GM23338 (cell line): ENCODE data around the gene LSM2. TPM values are rescaled to one million over a fixed set of nuclear protein-coding genes. Genes with fewer than 3 reads are reported as not detected.

Source experiments
- ATAC-seq: fragments of 200-7000 bp; cut with Tn5 transposase; 3 replicates; pipeline ENCODE4 v1.9.1; 2020
- DNase-seq: peaks from one replicate; pipeline ENCODE4 v3.0.0-alpha.2; 2015; ENCODE audit warnings: low spot score
- H2AFZ ChIP-seq: fragments of 200-600 bp; sonication (generic); 2 replicates; pipeline ENCODE4 v1.8.0; 2016; ENCODE audit warnings: antibody characterized with exemption, mild to moderate bottlenecking, moderate library complexity
- H3F3A ChIP-seq: fragments of 200-600 bp; sonication (generic); replicated peaks from 2 replicates; pipeline ENCODE4 v1.8.0; 2017; ENCODE audit warnings: antibody characterized with exemption, mixed run types, low read depth
- H3K27ac ChIP-seq: fragments of 200-600 bp; sonication (generic); 2 replicates; pipeline ENCODE4 v1.6.1; 2016; ENCODE audit warnings: low read depth
- H3K27me3 ChIP-seq: fragments of 200-600 bp; sonication (generic); 2 replicates; pipeline ENCODE4 v1.8.0; 2016; ENCODE audit warnings: mild to moderate bottlenecking, mixed run types, moderate library complexity; ENCODE audit not compliant: insufficient read depth
- H3K36me3 ChIP-seq: fragments of 200-600 bp; sonication (generic); 2 replicates; pipeline ENCODE4 v1.8.0; 2016; ENCODE audit warnings: mild to moderate bottlenecking; ENCODE audit not compliant: insufficient read depth
- H3K4me1 ChIP-seq: fragments of 200-600 bp; sonication (generic); 2 replicates; pipeline ENCODE4 v1.8.0; 2016; ENCODE audit warnings: mild to moderate bottlenecking, moderate library complexity; ENCODE audit not compliant: insufficient read depth
- H3K4me2 ChIP-seq: fragments of 200-600 bp; sonication (generic); 2 replicates; pipeline ENCODE4 v1.7.1; 2017; ENCODE audit warnings: mixed run types
- H3K4me3 ChIP-seq: fragments of 200-600 bp; sonication (generic); 2 replicates; pipeline ENCODE4 v1.6.1; 2016; ENCODE audit warnings: mixed run types
- H3K79me2 ChIP-seq: fragments of 200-600 bp; sonication (generic); replicated peaks from 2 replicates; pipeline ENCODE4 v1.8.0; 2017; ENCODE audit warnings: mild to moderate bottlenecking; ENCODE audit not compliant: insufficient read depth
- H3K9me2 ChIP-seq: fragments of 200-600 bp; sonication (generic); 2 replicates; pipeline ENCODE4 v1.8.0; 2017; ENCODE audit not compliant: insufficient read depth
- H4K20me1 ChIP-seq: fragments of 200-600 bp; sonication (generic); replicated peaks from 2 replicates; pipeline ENCODE4 v1.8.0; 2017; ENCODE audit warnings: mild to moderate bottlenecking; ENCODE audit not compliant: insufficient read depth
- H3K27ac Mint-ChIP-seq: 2 replicates; pipeline ENCODE4 v1.8.0; 2020; ENCODE audit warnings: inconsistent platforms, mild to moderate bottlenecking, moderate library complexity, mixed read lengths
- H3K27me3 Mint-ChIP-seq: 3 replicates; pipeline ENCODE4 v1.8.0; 2022; ENCODE audit warnings: low read depth, mild to moderate bottlenecking, moderate library complexity, mixed read lengths, inconsistent platforms; ENCODE audit not compliant: insufficient read depth, poor library complexity
- H3K36me3 Mint-ChIP-seq: 3 replicates; pipeline ENCODE4 v1.8.0; 2021; ENCODE audit warnings: low read depth, mild to moderate bottlenecking, inconsistent platforms, moderate library complexity, mixed read lengths
- H3K4me1 Mint-ChIP-seq: 3 replicates; pipeline ENCODE4 v1.8.0; 2020; ENCODE audit warnings: mild to moderate bottlenecking, inconsistent platforms, mixed read lengths
- H3K4me3 Mint-ChIP-seq: 3 replicates; pipeline ENCODE4 v1.8.0; 2021; ENCODE audit warnings: moderate library complexity, mild to moderate bottlenecking, inconsistent platforms, mixed read lengths
- H3K9me3 Mint-ChIP-seq: 3 replicates; pipeline ENCODE4 v1.8.0; 2020; ENCODE audit warnings: moderate library complexity, mild to moderate bottlenecking, inconsistent platforms, mixed read lengths
- CREB1 ChIP-seq: fragments of 250-450 bp; sonication (Bioruptor Pico); IDR thresholded peaks from 2 replicates; pipeline ENCODE4 v1.5.0; 2020; ENCODE audit warnings: low read depth, mild to moderate bottlenecking, moderate library complexity
- EZH2 ChIP-seq: fragments of 200-600 bp; sonication (generic); IDR thresholded peaks from one replicate; pipeline ENCODE4 v1.8.0; 2017; ENCODE audit warnings: antibody characterized with exemption, mild to moderate bottlenecking, low read depth; ENCODE audit not compliant: unreplicated experiment
- EZH2phosphoT487 ChIP-seq: fragments of 200-600 bp; sonication (generic); IDR thresholded peaks from one replicate; pipeline ENCODE4 v1.8.1; 2018; ENCODE audit warnings: antibody characterized with exemption; ENCODE audit not compliant: unreplicated experiment
- JUNB ChIP-seq: IDR thresholded peaks from one replicate; pipeline ENCODE4 v1.6.1; 2016; ENCODE audit warnings: antibody characterized with exemption; ENCODE audit not compliant: unreplicated experiment
- NANOG ChIP-seq: IDR thresholded peaks from 2 replicates; pipeline ENCODE4 v1.6.1; 2016; ENCODE audit warnings: antibody characterized with exemption, borderline replicate concordance
- POLR2AphosphoS5 ChIP-seq: IDR thresholded peaks from 2 replicates; pipeline ENCODE4 v1.6.1; 2016; ENCODE audit warnings: antibody characterized with exemption, low read depth
- STAT1 ChIP-seq: IDR thresholded peaks from one replicate; pipeline ENCODE4 v1.6.1; 2016; ENCODE audit warnings: antibody characterized with exemption; ENCODE audit not compliant: unreplicated experiment
- ZNF114 ChIP-seq: fragments of 250-450 bp; sonication (Bioruptor Pico); IDR thresholded peaks from 2 replicates; pipeline ENCODE4 v1.5.0; 2020; ENCODE audit warnings: mild to moderate bottlenecking, moderate library complexity
- ZNF331 ChIP-seq: fragments of 250-450 bp; sonication (Bioruptor Pico); IDR thresholded peaks from 2 replicates; pipeline ENCODE4 v1.5.0; 2020; ENCODE audit warnings: low read depth, mild to moderate bottlenecking, moderate library complexity
- polyA plus RNA-seq: library from polyadenylated mRNA; unstranded; fragments of >200 nt; fragmentation: Nextera tagmentation; extraction: Ambion mirVana; gene quantifications from 2 replicates; pipeline ENCODE4 v1.2.1, GENCODE V29; 2016
- total RNA-seq: library from RNA; depleted of rRNA; stranded (reverse); fragments of >200 nt; shearing (Covaris generic); gene quantifications from 2 replicates; pipeline ENCODE4 v1.2.3, GENCODE V29; 2014
- TF ChIP-seq, protein P1 (sequence below): fragments of 250-450 bp; sonication (Bioruptor Pico); IDR thresholded peaks from 2 replicates; pipeline ENCODE4 v1.5.0; 2020; ENCODE audit warnings: mild to moderate bottlenecking, moderate library complexity
- TF ChIP-seq, protein P2 (sequence below): IDR thresholded peaks from 2 replicates; pipeline ENCODE4 v1.6.1; 2016; ENCODE audit warnings: antibody characterized with exemption
- TF ChIP-seq, protein P3 (sequence below), 2 experiments: fragments of 200-600 bp in 1 of 2; sonication (generic) in 1 of 2; conservative IDR thresholded peaks; 2 replicates each; pipeline versions ENCODE4 v1.5.1 to v1.6.1; 2016 to 2017; ENCODE audit warnings: antibody characterized with exemption in 2 of 2, low read depth in 2 of 2, mild to moderate bottlenecking in 2 of 2, moderate library complexity in 1 of 2
- TF ChIP-seq, protein P4 (sequence below): IDR thresholded peaks from one replicate; pipeline ENCODE4 v1.6.1; 2018; ENCODE audit warnings: antibody characterized with exemption; ENCODE audit not compliant: unreplicated experiment

LSM2 gene
- total and polyA plus RNA-seq, 2 experiments from 2014 or later, result 106 to 140 TPM

DNA sequence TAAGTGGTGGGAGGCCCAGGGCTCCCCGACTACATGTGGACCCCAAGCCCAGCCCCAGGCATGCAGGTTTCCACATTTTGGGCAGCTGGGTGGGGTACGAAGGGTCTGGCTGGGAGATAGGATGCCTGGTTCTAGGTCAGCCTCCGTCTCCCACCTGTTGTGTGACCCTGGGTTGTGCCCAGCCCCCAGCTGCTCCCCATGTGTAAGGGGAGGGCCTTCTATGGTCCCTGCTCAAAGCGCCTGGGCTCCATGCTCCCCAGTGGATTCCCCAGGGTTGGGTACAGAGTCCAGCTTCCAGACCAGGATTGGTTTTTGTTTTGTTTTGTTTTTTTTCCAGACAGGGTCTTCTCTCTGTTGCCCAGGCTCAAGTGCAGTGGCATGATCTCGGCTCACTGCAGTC is 28.6 kb downstream of the LSM2 start:
- no peak overlapping the region for H3K4me3 Mint-ChIP-seq
- DNase-seq (no peak), ATAC-seq (no peak)
- H3K27me3 ChIP-seq, result no peaks in the 10 kb centered on the region
- H3K27me3 Mint-ChIP-seq, result peaks cover 23% of the 10 kb centered on the region
- TF ChIP-seq, protein P1, sequence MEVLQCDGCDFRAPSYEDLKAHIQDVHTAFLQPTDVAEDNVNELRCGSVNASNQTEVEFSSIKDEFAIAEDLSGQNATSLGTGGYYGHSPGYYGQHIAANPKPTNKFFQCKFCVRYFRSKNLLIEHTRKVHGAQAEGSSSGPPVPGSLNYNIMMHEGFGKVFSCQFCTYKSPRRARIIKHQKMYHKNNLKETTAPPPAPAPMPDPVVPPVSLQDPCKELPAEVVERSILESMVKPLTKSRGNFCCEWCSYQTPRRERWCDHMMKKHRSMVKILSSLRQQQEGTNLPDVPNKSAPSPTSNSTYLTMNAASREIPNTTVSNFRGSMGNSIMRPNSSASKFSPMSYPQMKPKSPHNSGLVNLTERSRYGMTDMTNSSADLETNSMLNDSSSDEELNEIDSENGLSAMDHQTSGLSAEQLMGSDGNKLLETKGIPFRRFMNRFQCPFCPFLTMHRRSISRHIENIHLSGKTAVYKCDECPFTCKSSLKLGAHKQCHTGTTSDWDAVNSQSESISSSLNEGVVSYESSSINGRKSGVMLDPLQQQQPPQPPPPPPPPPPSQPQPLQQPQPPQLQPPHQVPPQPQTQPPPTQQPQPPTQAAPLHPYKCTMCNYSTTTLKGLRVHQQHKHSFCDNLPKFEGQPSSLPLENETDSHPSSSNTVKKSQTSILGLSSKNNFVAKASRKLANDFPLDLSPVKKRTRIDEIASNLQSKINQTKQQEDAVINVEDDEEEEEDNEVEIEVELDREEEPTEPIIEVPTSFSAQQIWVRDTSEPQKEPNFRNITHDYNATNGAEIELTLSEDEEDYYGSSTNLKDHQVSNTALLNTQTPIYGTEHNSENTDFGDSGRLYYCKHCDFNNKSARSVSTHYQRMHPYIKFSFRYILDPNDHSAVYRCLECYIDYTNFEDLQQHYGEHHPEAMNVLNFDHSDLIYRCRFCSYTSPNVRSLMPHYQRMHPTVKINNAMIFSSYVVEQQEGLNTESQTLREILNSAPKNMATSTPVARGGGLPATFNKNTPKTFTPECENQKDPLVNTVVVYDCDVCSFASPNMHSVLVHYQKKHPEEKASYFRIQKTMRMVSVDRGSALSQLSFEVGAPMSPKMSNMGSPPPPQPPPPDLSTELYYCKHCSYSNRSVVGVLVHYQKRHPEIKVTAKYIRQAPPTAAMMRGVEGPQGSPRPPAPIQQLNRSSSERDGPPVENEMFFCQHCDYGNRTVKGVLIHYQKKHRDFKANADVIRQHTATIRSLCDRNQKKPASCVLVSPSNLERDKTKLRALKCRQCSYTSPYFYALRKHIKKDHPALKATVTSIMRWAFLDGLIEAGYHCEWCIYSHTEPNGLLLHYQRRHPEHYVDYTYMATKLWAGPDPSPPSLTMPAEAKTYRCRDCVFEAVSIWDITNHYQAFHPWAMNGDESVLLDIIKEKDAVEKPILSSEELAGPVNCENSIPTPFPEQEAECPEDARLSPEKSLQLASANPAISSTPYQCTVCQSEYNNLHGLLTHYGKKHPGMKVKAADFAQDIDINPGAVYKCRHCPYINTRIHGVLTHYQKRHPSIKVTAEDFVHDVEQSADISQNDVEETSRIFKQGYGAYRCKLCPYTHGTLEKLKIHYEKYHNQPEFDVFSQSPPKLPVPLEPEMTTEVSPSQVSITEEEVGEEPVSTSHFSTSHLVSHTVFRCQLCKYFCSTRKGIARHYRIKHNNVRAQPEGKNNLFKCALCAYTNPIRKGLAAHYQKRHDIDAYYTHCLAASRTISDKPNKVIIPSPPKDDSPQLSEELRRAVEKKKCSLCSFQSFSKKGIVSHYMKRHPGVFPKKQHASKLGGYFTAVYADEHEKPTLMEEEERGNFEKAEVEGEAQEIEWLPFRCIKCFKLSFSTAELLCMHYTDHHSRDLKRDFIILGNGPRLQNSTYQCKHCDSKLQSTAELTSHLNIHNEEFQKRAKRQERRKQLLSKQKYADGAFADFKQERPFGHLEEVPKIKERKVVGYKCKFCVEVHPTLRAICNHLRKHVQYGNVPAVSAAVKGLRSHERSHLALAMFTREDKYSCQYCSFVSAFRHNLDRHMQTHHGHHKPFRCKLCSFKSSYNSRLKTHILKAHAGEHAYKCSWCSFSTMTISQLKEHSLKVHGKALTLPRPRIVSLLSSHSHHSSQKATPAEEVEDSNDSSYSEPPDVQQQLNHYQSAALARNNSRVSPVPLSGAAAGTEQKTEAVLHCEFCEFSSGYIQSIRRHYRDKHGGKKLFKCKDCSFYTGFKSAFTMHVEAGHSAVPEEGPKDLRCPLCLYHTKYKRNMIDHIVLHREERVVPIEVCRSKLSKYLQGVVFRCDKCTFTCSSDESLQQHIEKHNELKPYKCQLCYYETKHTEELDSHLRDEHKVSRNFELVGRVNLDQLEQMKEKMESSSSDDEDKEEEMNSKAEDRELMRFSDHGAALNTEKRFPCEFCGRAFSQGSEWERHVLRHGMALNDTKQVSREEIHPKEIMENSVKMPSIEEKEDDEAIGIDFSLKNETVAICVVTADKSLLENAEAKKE (CRISPR knock-in tag), result no peak
- TF ChIP-seq CREB1 (CRISPR knock-in tag) (no peak), JUNB (no peak), STAT1 (no peak), EZH2phosphoT487 (no peak), ZNF114 (CRISPR knock-in tag) (no peak), POLR2AphosphoS5 (no peak), NANOG (no peak), ZNF331 (CRISPR knock-in tag) (no peak), EZH2 (no peak)
- TF ChIP-seq, protein P2, sequence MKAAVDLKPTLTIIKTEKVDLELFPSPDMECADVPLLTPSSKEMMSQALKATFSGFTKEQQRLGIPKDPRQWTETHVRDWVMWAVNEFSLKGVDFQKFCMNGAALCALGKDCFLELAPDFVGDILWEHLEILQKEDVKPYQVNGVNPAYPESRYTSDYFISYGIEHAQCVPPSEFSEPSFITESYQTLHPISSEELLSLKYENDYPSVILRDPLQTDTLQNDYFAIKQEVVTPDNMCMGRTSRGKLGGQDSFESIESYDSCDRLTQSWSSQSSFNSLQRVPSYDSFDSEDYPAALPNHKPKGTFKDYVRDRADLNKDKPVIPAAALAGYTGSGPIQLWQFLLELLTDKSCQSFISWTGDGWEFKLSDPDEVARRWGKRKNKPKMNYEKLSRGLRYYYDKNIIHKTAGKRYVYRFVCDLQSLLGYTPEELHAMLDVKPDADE, result no peak
- TF ChIP-seq, protein P3, sequence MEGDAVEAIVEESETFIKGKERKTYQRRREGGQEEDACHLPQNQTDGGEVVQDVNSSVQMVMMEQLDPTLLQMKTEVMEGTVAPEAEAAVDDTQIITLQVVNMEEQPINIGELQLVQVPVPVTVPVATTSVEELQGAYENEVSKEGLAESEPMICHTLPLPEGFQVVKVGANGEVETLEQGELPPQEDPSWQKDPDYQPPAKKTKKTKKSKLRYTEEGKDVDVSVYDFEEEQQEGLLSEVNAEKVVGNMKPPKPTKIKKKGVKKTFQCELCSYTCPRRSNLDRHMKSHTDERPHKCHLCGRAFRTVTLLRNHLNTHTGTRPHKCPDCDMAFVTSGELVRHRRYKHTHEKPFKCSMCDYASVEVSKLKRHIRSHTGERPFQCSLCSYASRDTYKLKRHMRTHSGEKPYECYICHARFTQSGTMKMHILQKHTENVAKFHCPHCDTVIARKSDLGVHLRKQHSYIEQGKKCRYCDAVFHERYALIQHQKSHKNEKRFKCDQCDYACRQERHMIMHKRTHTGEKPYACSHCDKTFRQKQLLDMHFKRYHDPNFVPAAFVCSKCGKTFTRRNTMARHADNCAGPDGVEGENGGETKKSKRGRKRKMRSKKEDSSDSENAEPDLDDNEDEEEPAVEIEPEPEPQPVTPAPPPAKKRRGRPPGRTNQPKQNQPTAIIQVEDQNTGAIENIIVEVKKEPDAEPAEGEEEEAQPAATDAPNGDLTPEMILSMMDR (conservative IDR thresholded peaks at IDR 0.05; ENCODE audit: low read depth in 2 of 2), result no peak
- TF ChIP-seq, protein P4, sequence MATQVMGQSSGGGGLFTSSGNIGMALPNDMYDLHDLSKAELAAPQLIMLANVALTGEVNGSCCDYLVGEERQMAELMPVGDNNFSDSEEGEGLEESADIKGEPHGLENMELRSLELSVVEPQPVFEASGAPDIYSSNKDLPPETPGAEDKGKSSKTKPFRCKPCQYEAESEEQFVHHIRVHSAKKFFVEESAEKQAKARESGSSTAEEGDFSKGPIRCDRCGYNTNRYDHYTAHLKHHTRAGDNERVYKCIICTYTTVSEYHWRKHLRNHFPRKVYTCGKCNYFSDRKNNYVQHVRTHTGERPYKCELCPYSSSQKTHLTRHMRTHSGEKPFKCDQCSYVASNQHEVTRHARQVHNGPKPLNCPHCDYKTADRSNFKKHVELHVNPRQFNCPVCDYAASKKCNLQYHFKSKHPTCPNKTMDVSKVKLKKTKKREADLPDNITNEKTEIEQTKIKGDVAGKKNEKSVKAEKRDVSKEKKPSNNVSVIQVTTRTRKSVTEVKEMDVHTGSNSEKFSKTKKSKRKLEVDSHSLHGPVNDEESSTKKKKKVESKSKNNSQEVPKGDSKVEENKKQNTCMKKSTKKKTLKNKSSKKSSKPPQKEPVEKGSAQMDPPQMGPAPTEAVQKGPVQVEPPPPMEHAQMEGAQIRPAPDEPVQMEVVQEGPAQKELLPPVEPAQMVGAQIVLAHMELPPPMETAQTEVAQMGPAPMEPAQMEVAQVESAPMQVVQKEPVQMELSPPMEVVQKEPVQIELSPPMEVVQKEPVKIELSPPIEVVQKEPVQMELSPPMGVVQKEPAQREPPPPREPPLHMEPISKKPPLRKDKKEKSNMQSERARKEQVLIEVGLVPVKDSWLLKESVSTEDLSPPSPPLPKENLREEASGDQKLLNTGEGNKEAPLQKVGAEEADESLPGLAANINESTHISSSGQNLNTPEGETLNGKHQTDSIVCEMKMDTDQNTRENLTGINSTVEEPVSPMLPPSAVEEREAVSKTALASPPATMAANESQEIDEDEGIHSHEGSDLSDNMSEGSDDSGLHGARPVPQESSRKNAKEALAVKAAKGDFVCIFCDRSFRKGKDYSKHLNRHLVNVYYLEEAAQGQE, result no peak
- no peaks in the 10 kb centered on the region for H3K36me3 ChIP-seq
- no peak overlapping the region for H3K4me2 ChIP-seq
- no peaks in the 10 kb centered on the region for H3K9me3 Mint-ChIP-seq
- H3F3A ChIP-seq, result peaks cover 4% of the 10 kb centered on the region; the same call in 1 of the 2 replicates
- no peaks in the 10 kb centered on the region for H3K4me1 Mint-ChIP-seq
- no peak overlapping the region for H3K27ac ChIP-seq
- H3K36me3 Mint-ChIP-seq, result peaks cover 32% of the 10 kb centered on the region
- H3K4me3 ChIP-seq, result no peak overlapping the region
- H3K27ac Mint-ChIP-seq, result no peak overlapping the region
- H3K4me1 ChIP-seq, result no peaks in the 10 kb centered on the region
- no peaks in the 10 kb centered on the region; the same call in 1 of the 2 replicates for H4K20me1 ChIP-seq
- H2AFZ ChIP-seq, result no peak overlapping the region
- H3K79me2 ChIP-seq, result no peaks in the 10 kb centered on the region
- H3K9me2 ChIP-seq, result no peaks in the 10 kb centered on the region
